ENCODE measurements around the gene ESYT1.

ESYT1 gene

DNA sequence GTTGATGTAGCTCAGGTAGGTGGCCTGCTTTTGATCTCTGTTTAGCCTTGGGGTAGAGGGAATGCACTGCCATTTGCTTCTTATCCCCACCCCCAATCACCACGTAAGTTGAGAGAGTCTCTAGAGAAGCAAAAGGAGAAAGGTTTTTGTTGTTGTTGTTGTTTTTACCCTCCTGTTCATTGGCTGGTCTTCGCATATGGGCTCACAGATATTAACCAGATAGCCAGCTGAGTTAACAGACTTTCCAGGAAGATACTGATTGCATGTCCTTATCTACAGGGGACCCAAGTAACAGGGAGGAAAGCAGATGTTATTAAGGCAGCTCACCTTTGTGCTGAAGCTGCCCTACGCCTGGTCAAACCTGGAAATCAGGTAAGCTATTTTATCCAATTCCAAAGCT lies 20.8 kb upstream of the ESYT1 start (continued):
- TF ChIP-seq ZNF747 (tag by site-specific recombination; IDR thresholded peaks at IDR 0.05) = no peak
- TF ChIP-seq, protein P1, sequence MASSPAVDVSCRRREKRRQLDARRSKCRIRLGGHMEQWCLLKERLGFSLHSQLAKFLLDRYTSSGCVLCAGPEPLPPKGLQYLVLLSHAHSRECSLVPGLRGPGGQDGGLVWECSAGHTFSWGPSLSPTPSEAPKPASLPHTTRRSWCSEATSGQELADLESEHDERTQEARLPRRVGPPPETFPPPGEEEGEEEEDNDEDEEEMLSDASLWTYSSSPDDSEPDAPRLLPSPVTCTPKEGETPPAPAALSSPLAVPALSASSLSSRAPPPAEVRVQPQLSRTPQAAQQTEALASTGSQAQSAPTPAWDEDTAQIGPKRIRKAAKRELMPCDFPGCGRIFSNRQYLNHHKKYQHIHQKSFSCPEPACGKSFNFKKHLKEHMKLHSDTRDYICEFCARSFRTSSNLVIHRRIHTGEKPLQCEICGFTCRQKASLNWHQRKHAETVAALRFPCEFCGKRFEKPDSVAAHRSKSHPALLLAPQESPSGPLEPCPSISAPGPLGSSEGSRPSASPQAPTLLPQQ (tag by site-specific recombination; IDR thresholded peaks at IDR 0.05) = no peak
- TF ChIP-seq, protein P2, sequence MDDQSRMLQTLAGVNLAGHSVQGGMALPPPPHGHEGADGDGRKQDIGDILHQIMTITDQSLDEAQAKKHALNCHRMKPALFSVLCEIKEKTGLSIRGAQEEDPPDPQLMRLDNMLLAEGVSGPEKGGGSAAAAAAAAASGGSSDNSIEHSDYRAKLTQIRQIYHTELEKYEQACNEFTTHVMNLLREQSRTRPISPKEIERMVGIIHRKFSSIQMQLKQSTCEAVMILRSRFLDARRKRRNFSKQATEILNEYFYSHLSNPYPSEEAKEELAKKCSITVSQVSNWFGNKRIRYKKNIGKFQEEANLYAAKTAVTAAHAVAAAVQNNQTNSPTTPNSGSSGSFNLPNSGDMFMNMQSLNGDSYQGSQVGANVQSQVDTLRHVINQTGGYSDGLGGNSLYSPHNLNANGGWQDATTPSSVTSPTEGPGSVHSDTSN (CRISPR knock-in tag; IDR thresholded peaks at IDR 0.05) = no peak
- TF ChIP-seq ZFP41 (tag by site-specific recombination; IDR thresholded peaks at IDR 0.05; ENCODE audit: borderline replicate concordance) = no peak
- no peak for TF ChIP-seq TCF7L2 (IDR thresholded peaks at IDR 0.05; ENCODE audit: borderline replicate concordance, low read depth, low read length)
- no peak for TF ChIP-seq ZNF600 (tag by site-specific recombination; IDR thresholded peaks at IDR 0.05)

DNA sequence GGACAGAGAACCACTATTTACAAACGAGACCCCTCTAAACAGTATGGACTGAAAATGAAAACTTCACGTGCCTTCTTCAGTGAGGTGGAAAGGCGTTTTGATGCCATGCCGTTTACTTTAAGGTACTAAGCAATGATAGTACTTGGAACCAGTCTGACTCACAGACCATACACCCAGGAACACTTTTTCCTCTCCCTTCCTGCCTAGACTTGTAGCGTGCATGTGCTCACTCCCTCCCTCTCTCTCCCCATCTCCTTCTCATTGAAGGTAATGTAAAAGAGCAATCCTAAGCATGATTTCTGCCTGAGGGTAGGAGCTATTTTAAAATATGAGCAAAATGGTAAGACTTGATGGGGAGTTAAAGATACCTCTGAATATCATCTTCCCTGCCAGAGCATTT lies 17.5 kb upstream of the ESYT1 start:
- no peak overlapping the region for H3K4me3 ChIP-seq (ENCODE audit: low read depth, low read length)
- H3K36me3 ChIP-seq (ENCODE audit: control insufficient read depth in 2 of 2, insufficient read depth in 1 of 2, low read length in 2 of 2) = peaks cover 53 to 86% of the 10 kb centered on the region in 2 experiments
- no peaks in the 10 kb centered on the region for H3K9me3 ChIP-seq (ENCODE audit: control insufficient read depth, insufficient read depth, low read depth, low read length)
- ChIA-PET CTCF (interaction anchor here (0.6 to 1.2 kb wide), 2 partner anchors 42 to 148 kb away, joined by 3 to 4 read pairs; partner anchors contain the start of genes ANKRD52 and MYL6B), POLR2A (interaction anchor here (1.7 kb wide), 1 partner anchor 31 kb away, joined by 4 read pairs; no protein-coding TSS in a partner anchor)
- no peak for TF ChIP-seq ZSCAN23 (tag by site-specific recombination; IDR thresholded peaks at IDR 0.05)
- TF ChIP-seq ZNF121 (tag by site-specific recombination; IDR thresholded peaks at IDR 0.05) = no peak
- no peak; the same call in 1 of the 2 replicates for TF ChIP-seq PRDM1 (tag by site-specific recombination; IDR thresholded peaks at IDR 0.05)
- no peak for TF ChIP-seq ZNF211 (tag by site-specific recombination; IDR thresholded peaks at IDR 0.05; ENCODE audit: low read depth)
- TF ChIP-seq ZNF19 (tag by site-specific recombination; IDR thresholded peaks at IDR 0.05; ENCODE audit: low read depth) = no peak
- no peak for TF ChIP-seq GLIS1 (tag by site-specific recombination; IDR thresholded peaks at IDR 0.05)
- TF ChIP-seq SCRT1 (tag by site-specific recombination; IDR thresholded peaks at IDR 0.05; ENCODE audit: borderline replicate concordance) = no peak
- no peak for TF ChIP-seq SETDB1 (IDR thresholded peaks at IDR 0.05; ENCODE audit: insufficient read length, low read length)
- no peak for TF ChIP-seq ZNF701 (tag by site-specific recombination; IDR thresholded peaks at IDR 0.05)
- TF ChIP-seq ZNF214 (tag by site-specific recombination; IDR thresholded peaks at IDR 0.05; ENCODE audit: borderline replicate concordance) = no peak
- no peak for TF ChIP-seq ZNF157 (tag by site-specific recombination; IDR thresholded peaks at IDR 0.05)
- TF ChIP-seq ZNF530 (tag by site-specific recombination; IDR thresholded peaks at IDR 0.05; ENCODE audit: low read depth) = no peak
- TF ChIP-seq, protein P3, sequence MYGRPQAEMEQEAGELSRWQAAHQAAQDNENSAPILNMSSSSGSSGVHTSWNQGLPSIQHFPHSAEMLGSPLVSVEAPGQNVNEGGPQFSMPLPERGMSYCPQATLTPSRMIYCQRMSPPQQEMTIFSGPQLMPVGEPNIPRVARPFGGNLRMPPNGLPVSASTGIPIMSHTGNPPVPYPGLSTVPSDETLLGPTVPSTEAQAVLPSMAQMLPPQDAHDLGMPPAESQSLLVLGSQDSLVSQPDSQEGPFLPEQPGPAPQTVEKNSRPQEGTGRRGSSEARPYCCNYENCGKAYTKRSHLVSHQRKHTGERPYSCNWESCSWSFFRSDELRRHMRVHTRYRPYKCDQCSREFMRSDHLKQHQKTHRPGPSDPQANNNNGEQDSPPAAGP (tag by site-specific recombination; IDR thresholded peaks at IDR 0.05) = no peak
- TF ChIP-seq ZNF561 (tag by site-specific recombination; IDR thresholded peaks at IDR 0.05; ENCODE audit: borderline replicate concordance) = no peak
- no peak for TF ChIP-seq ZNF112 (tag by site-specific recombination; IDR thresholded peaks at IDR 0.05)
- no peak for TF ChIP-seq ZNF416 (tag by site-specific recombination; IDR thresholded peaks at IDR 0.05)
- 0 out of 2 replicates have a peak, but pooled peaks cover 2% of the 10 kb centered on the region for H3K4me1 ChIP-seq (ENCODE audit: control insufficient read depth, insufficient read depth, low read length)
- no peak overlapping the region for H3K27ac ChIP-seq (ENCODE audit: extremely low read depth, low read depth, low read length)
